NCI-H82 treated with DMSO at 0.1 percent for 48 hours (cell line): ENCODE measurements around the gene LMNTD2.
"Not testable (repeated sequence)": the region's sequence is repeated elsewhere in the genome, so short reads cannot be mapped to it uniquely, and the experiment has no call there.

ENCODE experiments used
- DNase-seq: peaks from one replicate; lab custom pipeline; 2025; ENCODE audit not compliant: unreplicated experiment; lab: John Stamatoyannopoulos, UW

Gene LMNTD2

GRCh38 chr11:587546-587945 lies 27.0 kb upstream of the LMNTD2 start:
- no peak for DNase-seq

GRCh38 chr11:586376-587316 lies 26.1 kb upstream of the LMNTD2 start:
- no peak for DNase-seq

GRCh38 chr11:584287-584686 lies 23.7 kb upstream of the LMNTD2 start:
- DNase-seq = no peak

- DNase-seq = no peak
These were observed 21.2 kb upstream of the LMNTD2 start for GRCh38 chr11:581752-582151.

GRCh38 chr11:581342-581741 lies 20.8 kb upstream of the LMNTD2 start:
- DNase-seq = no peak

GRCh38 chr11:579830-580601 lies 19.5 kb upstream of the LMNTD2 start:
- no peak for DNase-seq

- no peak for DNase-seq
These were observed 17.9 kb upstream of the LMNTD2 start for GRCh38 chr11:578276-579035.

GRCh38 chr11:577611-577894 lies 17.0 kb upstream of the LMNTD2 start:
- no peak for DNase-seq

GRCh38 chr11:576811-577610 lies 16.5 kb upstream of the LMNTD2 start:
- no peak for DNase-seq

- DNase-seq = peak; percentile 86
These were observed 15.6 kb upstream of the LMNTD2 start, which contains the start of gene PHRF1 for GRCh38 chr11:575996-576768. Gene PHRF1 (plus strand): TSS chr11:576470. CDS start chr11:581513, 5,043 bp downstream.

GRCh38 chr11:575313-575995 lies 14.9 kb upstream of the LMNTD2 start:
- DNase-seq = no peak

- DNase-seq = no peak
These were observed 14.2 kb upstream of the LMNTD2 start for GRCh38 chr11:574632-575312.

- DNase-seq = not testable (repeated sequence)
These were observed 13.6 kb upstream of the LMNTD2 start for GRCh38 chr11:574031-574570.

- no peak for DNase-seq
These were observed 12.7 kb upstream of the LMNTD2 start for GRCh38 chr11:573146-573759.

- no peak for DNase-seq
These were observed 11.3 kb upstream of the LMNTD2 start for GRCh38 chr11:571802-572185.

- no peak for DNase-seq
These were observed 8.8 kb upstream of the LMNTD2 start for GRCh38 chr11:569158-569885.
